Measurements from ENCODE around the gene OCA2.

Gene OCA2

DNA sequence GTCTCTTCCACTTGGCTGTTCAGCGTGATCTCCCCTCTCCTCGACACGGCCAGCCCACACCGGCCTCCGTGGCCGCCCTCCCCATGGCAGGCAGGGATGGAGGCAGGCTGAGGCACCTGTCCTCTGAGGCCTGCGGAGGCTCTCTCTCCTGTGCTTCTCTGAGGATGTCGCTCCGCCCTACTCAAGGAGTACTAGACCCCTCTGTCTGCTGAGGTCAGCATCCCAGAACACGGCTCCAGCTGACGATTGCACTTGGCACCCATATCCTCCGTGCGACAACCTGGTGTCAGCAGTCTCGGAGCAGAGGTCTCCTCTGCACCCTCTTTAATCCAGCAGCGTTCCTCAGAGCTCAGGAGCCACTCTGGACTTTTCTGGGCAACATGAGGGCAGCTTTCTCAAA lies 322.6 kb downstream of the OCA2 start:
- no peak for TF ChIP-seq EZH2phosphoT487 (conservative IDR thresholded peaks at IDR 0.05; ENCODE audit: low read length)
- no peaks in the 10 kb centered on the region for H4K20me1 ChIP-seq (ENCODE audit: low read depth, low read length)

DNA sequence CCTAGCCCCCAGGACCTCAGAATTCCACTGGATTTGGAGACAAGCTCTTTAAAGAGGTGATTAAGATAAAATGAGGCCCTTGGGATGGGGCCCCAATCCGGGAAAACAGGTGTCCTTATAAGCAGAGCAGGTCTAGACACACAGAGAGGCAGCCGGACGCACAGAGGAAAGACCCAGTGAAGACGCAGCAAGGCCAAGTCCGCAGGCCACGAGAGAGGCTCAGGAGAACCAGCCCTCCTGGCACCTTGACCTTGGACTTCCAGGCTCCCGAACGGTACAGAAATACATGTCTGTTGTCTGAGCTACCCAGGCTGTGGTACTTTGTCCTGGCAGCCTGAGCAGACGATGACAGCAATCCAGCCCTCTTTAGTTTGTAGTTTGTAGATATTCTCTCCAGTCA lies 324.5 kb downstream of the OCA2 start:
- H3K4me3 ChIP-seq (ENCODE audit: insufficient read depth, low read length, poor library complexity, severe bottlenecking), result no peak overlapping the region
- H3K27me3 ChIP-seq (ENCODE audit: low read length), result no peaks in the 10 kb centered on the region
- no peaks in the 10 kb centered on the region for H3K9me2 ChIP-seq (replicated peaks; ENCODE audit: insufficient read depth, low read length)
- H3K9ac ChIP-seq (ENCODE audit: low read length), result no peak overlapping the region
- no peaks in the 10 kb centered on the region for H3F3A ChIP-seq (ENCODE audit: insufficient read depth)
- H3K27ac ChIP-seq (ENCODE audit: low read depth, low read length), result no peak overlapping the region
- H3K9me3 ChIP-seq (ENCODE audit: insufficient read depth, low read length), result no peaks in the 10 kb centered on the region
- H3K36me3 ChIP-seq (ENCODE audit: low read length), result no peaks in the 10 kb centered on the region
- TF ChIP-seq, protein P1, sequence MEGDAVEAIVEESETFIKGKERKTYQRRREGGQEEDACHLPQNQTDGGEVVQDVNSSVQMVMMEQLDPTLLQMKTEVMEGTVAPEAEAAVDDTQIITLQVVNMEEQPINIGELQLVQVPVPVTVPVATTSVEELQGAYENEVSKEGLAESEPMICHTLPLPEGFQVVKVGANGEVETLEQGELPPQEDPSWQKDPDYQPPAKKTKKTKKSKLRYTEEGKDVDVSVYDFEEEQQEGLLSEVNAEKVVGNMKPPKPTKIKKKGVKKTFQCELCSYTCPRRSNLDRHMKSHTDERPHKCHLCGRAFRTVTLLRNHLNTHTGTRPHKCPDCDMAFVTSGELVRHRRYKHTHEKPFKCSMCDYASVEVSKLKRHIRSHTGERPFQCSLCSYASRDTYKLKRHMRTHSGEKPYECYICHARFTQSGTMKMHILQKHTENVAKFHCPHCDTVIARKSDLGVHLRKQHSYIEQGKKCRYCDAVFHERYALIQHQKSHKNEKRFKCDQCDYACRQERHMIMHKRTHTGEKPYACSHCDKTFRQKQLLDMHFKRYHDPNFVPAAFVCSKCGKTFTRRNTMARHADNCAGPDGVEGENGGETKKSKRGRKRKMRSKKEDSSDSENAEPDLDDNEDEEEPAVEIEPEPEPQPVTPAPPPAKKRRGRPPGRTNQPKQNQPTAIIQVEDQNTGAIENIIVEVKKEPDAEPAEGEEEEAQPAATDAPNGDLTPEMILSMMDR (IDR thresholded peaks at IDR 0.05; ENCODE audit: insufficient read depth, low read length, poor library complexity, severe bottlenecking), result no peak
- no peak overlapping the region for H3K4me2 ChIP-seq (ENCODE audit: low read depth, low read length, poor library complexity, severe bottlenecking)
- H2AFZ ChIP-seq (ENCODE audit: low read depth, low read length, severe bottlenecking), result no peak overlapping the region
- H4K20me1 ChIP-seq (ENCODE audit: low read depth, low read length), result no peaks in the 10 kb centered on the region
- H3K79me2 ChIP-seq (ENCODE audit: insufficient read depth, low read length), result no peaks in the 10 kb centered on the region

More for the DNA sequence above, 322.6 kb downstream of the OCA2 start:
- no peak overlapping the region for H3K9ac ChIP-seq (ENCODE audit: low read length)
- H2AFZ ChIP-seq (ENCODE audit: low read depth, low read length, severe bottlenecking), result no peak overlapping the region
- H3K79me2 ChIP-seq (ENCODE audit: insufficient read depth, low read length), result no peaks in the 10 kb centered on the region
- H3K36me3 ChIP-seq (ENCODE audit: low read length), result no peaks in the 10 kb centered on the region
- no peaks in the 10 kb centered on the region for H3K27me3 ChIP-seq (ENCODE audit: low read length)
- no peak overlapping the region for H3K27ac ChIP-seq (ENCODE audit: low read depth, low read length)
- H3F3A ChIP-seq (ENCODE audit: insufficient read depth), result no peaks in the 10 kb centered on the region
- no peak overlapping the region for H3K4me2 ChIP-seq (ENCODE audit: low read depth, low read length, poor library complexity, severe bottlenecking)
- H3K9me2 ChIP-seq (replicated peaks; ENCODE audit: insufficient read depth, low read length), result no peaks in the 10 kb centered on the region
- H3K4me3 ChIP-seq (ENCODE audit: insufficient read depth, low read length, poor library complexity, severe bottlenecking), result no peak overlapping the region
- H3K9me3 ChIP-seq (ENCODE audit: insufficient read depth, low read length), result no peaks in the 10 kb centered on the region

DNA sequence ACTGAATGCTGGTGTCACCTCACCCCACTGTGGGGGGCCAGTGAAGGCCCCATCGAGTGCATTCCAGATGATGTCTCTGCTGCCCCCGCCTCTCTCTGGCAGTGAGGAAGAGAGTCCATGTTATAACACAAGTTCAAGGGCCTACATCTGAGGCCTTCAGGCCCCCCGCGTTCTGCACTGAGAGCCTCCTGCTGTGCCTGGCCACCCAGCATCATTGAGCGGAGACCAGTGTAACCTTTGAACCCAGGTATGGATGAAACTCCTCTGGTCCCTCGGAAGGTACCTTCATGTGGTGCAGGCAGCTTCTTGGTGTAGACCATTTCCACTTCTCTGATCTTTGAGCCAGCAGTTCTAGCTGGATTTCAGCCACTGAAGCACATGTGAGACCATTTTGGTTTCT lies 324.9 kb downstream of the OCA2 start:
- H3K79me2 ChIP-seq (ENCODE audit: insufficient read depth, low read length), result no peaks in the 10 kb centered on the region
- no peaks in the 10 kb centered on the region for H3K27me3 ChIP-seq (ENCODE audit: low read length)
- no peaks in the 10 kb centered on the region for H3F3A ChIP-seq (ENCODE audit: insufficient read depth)
- no peaks in the 10 kb centered on the region for H4K20me1 ChIP-seq (ENCODE audit: low read depth, low read length)
- no peaks in the 10 kb centered on the region for H3K9me2 ChIP-seq (replicated peaks; ENCODE audit: insufficient read depth, low read length)
- no peak overlapping the region for H3K27ac ChIP-seq (ENCODE audit: low read depth, low read length)
- H3K9ac ChIP-seq (ENCODE audit: low read length), result no peak overlapping the region
- H3K36me3 ChIP-seq (ENCODE audit: low read length), result no peaks in the 10 kb centered on the region
- no peak overlapping the region for H3K4me2 ChIP-seq (ENCODE audit: low read depth, low read length, poor library complexity, severe bottlenecking)
- no peaks in the 10 kb centered on the region for H3K9me3 ChIP-seq (ENCODE audit: insufficient read depth, low read length)
- H2AFZ ChIP-seq (ENCODE audit: low read depth, low read length, severe bottlenecking), result no peak overlapping the region
- no peak for TF ChIP-seq EZH2phosphoT487 (conservative IDR thresholded peaks at IDR 0.05; ENCODE audit: low read length)
- TF ChIP-seq, protein P1 (IDR thresholded peaks at IDR 0.05; ENCODE audit: insufficient read depth, low read length, poor library complexity, severe bottlenecking), result no peak
- H3K4me3 ChIP-seq (ENCODE audit: insufficient read depth, low read length, poor library complexity, severe bottlenecking), result no peak overlapping the region

DNA sequence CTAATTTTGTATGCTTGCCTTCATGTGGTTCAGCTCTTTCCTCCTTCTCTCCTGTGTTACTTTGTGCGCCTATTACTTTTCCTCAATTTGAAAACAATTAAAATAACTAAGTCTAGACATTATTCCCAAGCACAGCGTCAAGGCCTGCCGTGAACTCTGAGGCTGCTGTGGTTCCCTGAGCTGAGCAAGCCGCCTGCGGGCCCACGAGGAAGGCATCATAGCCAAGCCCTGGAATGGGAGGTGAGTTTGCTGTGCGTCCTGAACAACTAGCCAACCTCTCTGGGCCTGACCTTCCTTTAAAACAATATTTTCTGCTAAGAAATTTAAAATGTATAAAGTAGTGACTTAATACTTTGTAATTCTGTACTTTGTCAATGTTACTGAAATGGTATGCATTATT lies 327.2 kb downstream of the OCA2 start:
- no peak overlapping the region for H2AFZ ChIP-seq (ENCODE audit: low read depth, low read length, severe bottlenecking)

More for the DNA sequence above, 327.2 kb downstream of the OCA2 start:
- no peaks in the 10 kb centered on the region for H3K27me3 ChIP-seq (ENCODE audit: low read length)
- TF ChIP-seq, protein P1 (IDR thresholded peaks at IDR 0.05; ENCODE audit: insufficient read depth, low read length, poor library complexity, severe bottlenecking), result no peak
- no peak for TF ChIP-seq EZH2phosphoT487 (conservative IDR thresholded peaks at IDR 0.05; ENCODE audit: low read length)
- H3F3A ChIP-seq (ENCODE audit: insufficient read depth), result no peaks in the 10 kb centered on the region
- H3K4me2 ChIP-seq (ENCODE audit: low read depth, low read length, poor library complexity, severe bottlenecking), result no peak overlapping the region
- no peaks in the 10 kb centered on the region for H3K79me2 ChIP-seq (ENCODE audit: insufficient read depth, low read length)
- H3K9me3 ChIP-seq (ENCODE audit: insufficient read depth, low read length), result no peaks in the 10 kb centered on the region
- no peak overlapping the region for H3K4me3 ChIP-seq (ENCODE audit: insufficient read depth, low read length, poor library complexity, severe bottlenecking)
- H3K36me3 ChIP-seq (ENCODE audit: low read length), result no peaks in the 10 kb centered on the region
- no peaks in the 10 kb centered on the region for H4K20me1 ChIP-seq (ENCODE audit: low read depth, low read length)
- no peak overlapping the region for H3K9ac ChIP-seq (ENCODE audit: low read length)
- H3K9me2 ChIP-seq (replicated peaks; ENCODE audit: insufficient read depth, low read length), result no peaks in the 10 kb centered on the region
- H3K27ac ChIP-seq (ENCODE audit: low read depth, low read length), result no peak overlapping the region
